ENCODE measurements around the gene SMYD4.
"Not testable (repeated sequence)": the region's sequence is repeated elsewhere in the genome, so short reads cannot be mapped to it uniquely, and the experiment has no call there.

SMYD4 gene

GRCh38 chr17:1754430-1755112 is 75.1 kb downstream of the SMYD4 start:
- DNase-seq (ENCODE audit: low read depth): no peak

- no peak for DNase-seq (ENCODE audit: low read depth)
Measured at GRCh38 chr17:1753767-1754429, 75.8 kb downstream of the SMYD4 start.

- DNase-seq (ENCODE audit: low read depth): no peak
Measured at GRCh38 chr17:1752425-1753262, 77.1 kb downstream of the SMYD4 start.

GRCh38 chr17:1750628-1751027 is 79.1 kb downstream of the SMYD4 start:
- DNase-seq (ENCODE audit: low read depth): no peak

GRCh38 chr17:1746975-1747543 is 82.6 kb downstream of the SMYD4 start:
- no peak for DNase-seq (ENCODE audit: low read depth)

- no peak for DNase-seq (ENCODE audit: low read depth)
Measured at GRCh38 chr17:1745513-1746020, 84.1 kb downstream of the SMYD4 start.

- DNase-seq (ENCODE audit: low read depth): no peak
Measured at GRCh38 chr17:1744551-1745512, 84.9 kb downstream of the SMYD4 start.

- DNase-seq (ENCODE audit: low read depth): no peak
Measured at GRCh38 chr17:1743088-1743439, 86.6 kb downstream of the SMYD4 start.

- DNase-seq (ENCODE audit: low read depth): no peak
Measured at GRCh38 chr17:1742371-1743087, 87.2 kb downstream of the SMYD4 start, which contains the start of gene SERPINF2. TSS of gene SERPINF2 (plus strand) at chr17:1742871. CDS start at chr17:1744996, 2,125 bp downstream.

GRCh38 chr17:1741899-1742298 is 87.8 kb downstream of the SMYD4 start:
- not testable (repeated sequence) for DNase-seq (ENCODE audit: low read depth)

GRCh38 chr17:1737531-1738291 is 92.0 kb downstream of the SMYD4 start:
- no peak for DNase-seq (ENCODE audit: low read depth)

GRCh38 chr17:1736348-1737281 is 93.1 kb downstream of the SMYD4 start:
- peak; percentile 46 for DNase-seq (ENCODE audit: low read depth)

GRCh38 chr17:1735834-1736347 is 93.8 kb downstream of the SMYD4 start:
- DNase-seq (ENCODE audit: low read depth): no peak

GRCh38 chr17:1735418-1735817 is 94.3 kb downstream of the SMYD4 start:
- DNase-seq (ENCODE audit: low read depth): no peak

GRCh38 chr17:1733759-1734158 is 95.9 kb downstream of the SMYD4 start:
- no peak for DNase-seq (ENCODE audit: low read depth)

GRCh38 chr17:1732833-1733321 is 96.8 kb downstream of the SMYD4 start:
- no peak for DNase-seq (ENCODE audit: low read depth)

GRCh38 chr17:1732241-1732832 is 97.4 kb downstream of the SMYD4 start:
- no peak for DNase-seq (ENCODE audit: low read depth)

GRCh38 chr17:1731194-1731506 is 98.6 kb downstream of the SMYD4 start:
- no peak for DNase-seq (ENCODE audit: low read depth)
